Adrenal gland (tissue), 12 donors: ENCODE measurements around the gene OR5H6. TPM values are rescaled to one million over a fixed set of nuclear protein-coding genes. Genes with fewer than 3 reads are reported as not detected.

Experiments used
- DNase-seq, 7 donors: peaks; one replicate each; pipeline ENCODE4 v3.0.0-alpha.2; 2019 to 2020
- H3K27ac ChIP-seq, 5 donors: fragments of 200-600 bp; sonication (generic) in 4 of 5; 1 replicate in 3 of 5; 2 replicates in 2 of 5; pipeline versions ENCODE4 v1.5.1 to v1.8.0; 2016 to 2020; ENCODE audit warnings: mild to moderate bottlenecking in 1 of 5
- H3K27me3 ChIP-seq: fragments of 200-600 bp; 2 replicates; pipeline ENCODE4 v1.8.0; 2021
- H3K36me3 ChIP-seq, 2 donors: fragments of 200-600 bp; replicated peaks in 1 of 2; 1 replicate in 1 of 2; 2 replicates in 1 of 2; pipeline versions ENCODE4 v1.5.1 to v1.8.0; 2018 to 2022
- H3K4me1 ChIP-seq, 2 donors: fragments of 200-600 bp; replicated peaks in 1 of 2; 1 replicate in 1 of 2; 2 replicates in 1 of 2; pipeline versions ENCODE4 v1.5.1 to v1.8.0; 2018 to 2021
- H3K4me3 ChIP-seq, 4 donors: fragments of 200-600 bp; sonication (generic) in 3 of 4; one replicate each; pipeline ENCODE4 v1.5.1; 2016 to 2018
- H3K9me3 ChIP-seq, 3 donors: fragments of 200-600 bp; sonication (generic) in 1 of 3; replicated peaks in 1 of 3; 1 replicate in 2 of 3; 2 replicates in 1 of 3; pipeline versions ENCODE4 v1.5.1 to v1.8.0; 2016 to 2021
- CTCF ChIP-seq, 6 experiments: fragments of 450-650 bp in 4 of 6; fragments of 200-600 bp in 2 of 6; sonication (generic) in 1 of 6; IDR thresholded peaks; 1 replicate in 5 of 6; 2 replicates in 1 of 6; pipeline versions ENCODE4 v1.5.1 to v1.8.0; 2016 to 2021; ENCODE audit warnings: antibody characterized with exemption in 6 of 6, mild to moderate bottlenecking in 2 of 6, moderate library complexity in 1 of 6
- POLR2A ChIP-seq, 2 donors: fragments of 450-650 bp; IDR thresholded peaks; one replicate each; pipeline ENCODE4 v1.6.1; 2017; ENCODE audit warnings: antibody characterized with exemption in 2 of 2, mild to moderate bottlenecking in 2 of 2, moderate library complexity in 1 of 2
- WGBS, 4 donors: extraction: QIAGEN DNeasy Blood & Tissue Kit in 2 of 4; methylation state at CpG; one replicate each; pipeline versions ENCODE4 v1.1.5 to v1.1.7; 2013 to 2017; 5-methylcytosine and 5-hydroxymethylcytosine counted together
- intact Hi-C, 2 donors: fragments of 100-400 bp; cut with DNase I; formaldehyde crosslinking; loops; one replicate each; pipeline versions ENCODE4 v1.14.1 to v1.15.0; 2022 to 2023
- polyA plus RNA-seq, 3 donors: library from polyadenylated mRNA; stranded (reverse); fragments of 200-250 nt in 2 of 3; fragments of 350-450 nt in 1 of 3; fragmentation: Illumina TruSeq in 1 of 3; extraction: RNeasy Lipid Tissue Mini Kit (QIAGEN cat#74804) in 1 of 3; gene quantifications; one replicate each; pipeline ENCODE4 v1.2.3, GENCODE V29; 2013 to 2014
- total RNA-seq, 9 donors: library from RNA; depleted of rRNA in 4 of 9; stranded (reverse); fragments of >200 nt in 4 of 9; fragments of 120-200 nt in 1 of 9; fragmentation: NEBNext Ultra II Directional in 1 of 9; extraction: Animal tissue kit (Norgen Biotek cat#: 25700) in 1 of 9; gene quantifications; one replicate each; pipeline versions ENCODE4 v1.1.0 to v1.2.4, GENCODE V29; 2013 to 2023
- donor health status: healthy with polysubstance abuse.
- donor health status: Bipolar disorder and iron deficiency.
- donor health status: DM: yes; HTN: yes; CAD: no.
- donor health status: DM: no; HTN: no; CAD: no.
- donor health status: DM: no; HTN: no; CAD: no.
- donor health status: DM: yes; HTN: yes; CAD: no.

The OR5H6 gene
- total and polyA plus RNA-seq, 12 donors = not detected

GRCh38 chr3:98272126-98272525, 8.1 kb downstream of the OR5H6 start:
- intact Hi-C loops = no loop called here
- no peak overlapping the region for H3K27ac ChIP-seq
- no peaks in the 10 kb centered on the region for H3K9me3 ChIP-seq
- H3K27me3 ChIP-seq = no peaks in the 10 kb centered on the region
- no peak for DNase-seq
- no peaks in the 10 kb centered on the region for H3K4me1 ChIP-seq
- 55 to 69% (median 66%) methylated on average over 3 of the region's 3 CpGs for WGBS, 4 donors
- no peak for TF ChIP-seq CTCF (IDR thresholded peaks at IDR 0.05)
- TF ChIP-seq POLR2A (IDR thresholded peaks at IDR 0.05) = no peak
- no peak overlapping the region for H3K4me3 ChIP-seq
- H3K36me3 ChIP-seq = no peaks in the 10 kb centered on the region

GRCh38 chr3:98274914-98275313, 10.9 kb downstream of the OR5H6 start:
- Histone ChIP-seq H3K27me3 (no peaks in the 10 kb centered on the region), H3K27ac (no peak overlapping the region), H3K9me3 (no peaks in the 10 kb centered on the region), H3K4me1 (no peaks in the 10 kb centered on the region), H3K4me3 (no peak overlapping the region), H3K36me3 (no peaks in the 10 kb centered on the region)
- WGBS, 4 donors = 71 to 100% (median 82%) methylated on average over 2 to 3 of the region's 3 CpGs
- no peak for DNase-seq
- TF ChIP-seq CTCF (IDR thresholded peaks at IDR 0.05) = no peak
- no peak for TF ChIP-seq POLR2A (IDR thresholded peaks at IDR 0.05)
- intact Hi-C loops = no loop called here

- DNase-seq = no peak
- Histone ChIP-seq H3K9me3 (no peaks in the 10 kb centered on the region), H3K4me3 (no peak within 1 kb of the TSS), H3K4me1 (no peaks in the 10 kb centered on the region), H3K36me3 (no peaks in the 10 kb centered on the region), H3K27ac (no peak within 1 kb of the TSS), H3K27me3 (no peaks in the 10 kb centered on the region)
- intact Hi-C loops = no loop called here
- WGBS, 4 donors = 58 to 65% (median 60%) methylated on average over 2 of the region's 2 CpGs
- TF ChIP-seq POLR2A (IDR thresholded peaks at IDR 0.05) = no peak
- no peak for TF ChIP-seq CTCF (IDR thresholded peaks at IDR 0.05)
These were observed 18.2 kb downstream of the OR5H6 start, which contains the start of gene OR5H2 for GRCh38 chr3:98282205-98282604. Gene OR5H2 (plus strand): TSS chr3:98282505. CDS start chr3:98282903, 398 bp downstream.

- WGBS, 4 donors = 62 to 86% (median 70%) methylated on average over 1 of the region's 1 CpG
- no peaks in the 10 kb centered on the region for H3K9me3 ChIP-seq
- H3K36me3 ChIP-seq = no peaks in the 10 kb centered on the region
- no peak overlapping the region for H3K27ac ChIP-seq
- no peaks in the 10 kb centered on the region for H3K4me1 ChIP-seq
- no peak for DNase-seq
- TF ChIP-seq CTCF (IDR thresholded peaks at IDR 0.05) (no peak), POLR2A (IDR thresholded peaks at IDR 0.05) (no peak)
- H3K4me3 ChIP-seq = no peak overlapping the region
- no peaks in the 10 kb centered on the region for H3K27me3 ChIP-seq
- intact Hi-C loops = no loop called here
These were observed 26.9 kb downstream of the OR5H6 start for GRCh38 chr3:98290916-98291315.
